GM18861 (cell line): ENCODE results near the gene RHOA.
"Not testable (repeated sequence)": the region's sequence is repeated elsewhere in the genome, so short reads cannot be mapped to it uniquely, and the experiment has no call there.

Source experiments
- ATAC-seq: cut with Tn5 transposase; IDR thresholded peaks from one replicate; pipeline ENCODE4 v1.9.1; 2021; ENCODE audit not compliant: unreplicated experiment

RHOA gene

DNA sequence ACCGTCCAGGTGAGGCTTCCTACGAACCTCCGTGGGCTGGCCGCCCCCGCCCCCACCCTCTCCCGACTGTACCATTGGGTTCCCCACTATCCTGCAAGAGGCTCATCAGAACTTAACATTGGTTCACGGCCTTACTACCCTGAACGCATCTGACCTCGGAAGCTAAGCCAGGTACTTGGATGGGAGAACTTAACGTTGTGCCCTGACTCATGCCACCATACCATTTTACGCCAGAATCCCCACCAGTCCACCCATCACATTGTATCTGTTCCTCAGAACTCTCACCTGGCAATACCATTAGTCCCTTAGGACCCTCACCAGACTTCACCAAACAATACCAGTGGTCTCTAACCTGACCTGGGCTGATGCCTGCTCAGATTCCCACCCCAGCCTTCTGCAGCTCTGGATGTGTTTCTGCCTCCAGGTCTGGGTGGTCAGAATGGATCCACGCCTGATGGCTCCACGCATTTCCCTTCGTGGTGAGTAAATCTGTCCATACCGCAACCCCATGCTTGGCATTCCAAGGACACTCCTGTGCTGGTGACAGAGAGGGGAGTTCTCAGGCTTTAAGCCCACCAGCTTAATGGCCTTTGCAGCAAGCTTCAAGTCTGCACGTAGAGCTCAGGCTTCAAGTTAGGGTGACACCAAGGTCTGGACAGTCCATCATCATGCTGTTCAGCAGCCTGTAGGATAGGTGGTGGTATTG is 1.0 kb upstream of the RHOA start:
- no peak for ATAC-seq

DNA sequence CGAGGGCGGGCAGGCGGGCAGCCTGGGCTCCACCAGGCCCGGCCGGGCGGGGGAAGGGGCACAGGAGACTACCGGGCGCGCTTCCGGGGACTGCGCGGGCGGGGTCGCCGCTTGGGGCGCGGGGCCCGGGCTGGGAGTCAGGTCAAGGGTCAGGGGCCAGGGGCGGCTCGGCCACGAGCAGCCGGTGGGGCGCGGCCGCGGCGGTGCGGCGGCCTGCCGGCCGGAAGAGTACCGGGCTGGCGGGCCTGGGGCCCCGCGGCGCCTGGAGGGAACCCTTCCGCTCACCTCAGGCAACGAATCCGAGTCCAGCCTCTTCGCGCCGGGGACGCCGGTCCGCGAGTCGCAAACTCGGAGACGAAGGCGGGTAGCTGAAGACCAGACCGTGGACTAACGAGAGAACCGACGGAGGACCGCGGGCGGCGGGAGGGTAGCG is 225 bp downstream of the RHOA start:
- peak; percentile 14 for ATAC-seq

DNA sequence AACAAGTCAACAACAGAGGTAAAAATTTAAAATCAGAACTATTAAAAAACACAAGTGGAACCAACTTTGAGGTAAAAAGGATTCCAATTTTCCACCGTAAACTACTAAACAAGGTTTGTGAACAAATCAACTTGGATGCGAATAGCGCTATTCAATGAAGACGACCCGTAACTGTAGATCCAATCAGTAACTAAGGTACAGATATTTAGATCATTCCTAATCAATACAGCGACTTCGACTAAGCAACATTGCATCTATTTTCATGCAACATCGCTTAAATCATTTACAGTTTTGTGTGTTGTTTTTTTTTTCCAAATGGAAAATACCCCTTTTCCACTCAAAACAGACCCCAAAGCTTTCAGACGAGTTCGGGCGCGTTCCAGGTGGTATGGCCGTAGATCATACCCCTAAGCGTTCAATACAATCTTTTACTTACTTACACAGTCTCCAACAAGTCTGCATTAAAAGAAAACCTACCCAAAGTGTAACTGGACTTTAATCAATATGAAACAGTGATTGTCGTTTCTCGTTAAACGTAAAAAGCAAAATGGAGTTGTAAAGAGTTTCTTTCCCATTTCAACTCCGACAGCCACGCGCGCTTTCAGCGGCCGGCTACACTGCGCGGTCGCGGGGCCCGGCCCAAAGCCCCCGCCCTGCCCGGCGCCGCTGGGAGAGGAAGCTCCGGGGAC is 786 bp downstream of the RHOA start:
- no peak for ATAC-seq

DNA sequence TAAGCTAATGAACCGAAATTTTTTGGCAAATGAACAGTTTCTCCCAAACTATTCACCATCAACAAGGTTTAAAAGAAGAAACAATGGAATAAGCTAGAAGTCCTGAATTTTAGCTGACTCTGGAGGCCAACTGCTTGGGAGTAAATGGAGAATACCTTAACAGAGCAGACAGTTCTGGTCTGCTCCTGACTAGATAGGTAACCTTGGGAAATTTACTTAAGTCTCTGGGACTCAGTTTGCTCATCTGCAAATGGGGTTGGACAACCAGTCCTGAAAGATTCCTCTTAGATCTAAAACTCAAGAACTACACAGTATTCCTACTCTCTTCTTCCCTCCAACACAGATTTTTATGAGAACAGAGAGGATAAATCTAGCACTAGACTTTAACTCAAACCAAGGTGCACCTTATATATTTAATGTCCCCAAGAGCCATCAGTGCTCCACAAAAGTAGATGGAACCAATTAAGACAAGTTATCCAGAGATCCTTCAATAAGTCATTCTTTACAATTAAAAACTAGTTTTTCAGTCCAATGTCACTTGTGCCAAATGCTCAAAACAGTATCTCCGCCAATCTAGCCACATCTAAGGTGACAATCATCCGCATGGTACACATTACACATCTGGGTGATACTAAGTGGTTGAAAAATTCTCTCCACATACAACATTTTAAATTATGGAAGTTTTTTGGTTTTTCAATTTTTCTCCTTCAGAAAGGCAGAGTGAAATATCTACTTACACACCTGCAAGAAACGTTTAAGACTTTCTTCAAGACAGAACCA is 1.5 kb downstream of the RHOA start:
- ATAC-seq, result no peak

DNA sequence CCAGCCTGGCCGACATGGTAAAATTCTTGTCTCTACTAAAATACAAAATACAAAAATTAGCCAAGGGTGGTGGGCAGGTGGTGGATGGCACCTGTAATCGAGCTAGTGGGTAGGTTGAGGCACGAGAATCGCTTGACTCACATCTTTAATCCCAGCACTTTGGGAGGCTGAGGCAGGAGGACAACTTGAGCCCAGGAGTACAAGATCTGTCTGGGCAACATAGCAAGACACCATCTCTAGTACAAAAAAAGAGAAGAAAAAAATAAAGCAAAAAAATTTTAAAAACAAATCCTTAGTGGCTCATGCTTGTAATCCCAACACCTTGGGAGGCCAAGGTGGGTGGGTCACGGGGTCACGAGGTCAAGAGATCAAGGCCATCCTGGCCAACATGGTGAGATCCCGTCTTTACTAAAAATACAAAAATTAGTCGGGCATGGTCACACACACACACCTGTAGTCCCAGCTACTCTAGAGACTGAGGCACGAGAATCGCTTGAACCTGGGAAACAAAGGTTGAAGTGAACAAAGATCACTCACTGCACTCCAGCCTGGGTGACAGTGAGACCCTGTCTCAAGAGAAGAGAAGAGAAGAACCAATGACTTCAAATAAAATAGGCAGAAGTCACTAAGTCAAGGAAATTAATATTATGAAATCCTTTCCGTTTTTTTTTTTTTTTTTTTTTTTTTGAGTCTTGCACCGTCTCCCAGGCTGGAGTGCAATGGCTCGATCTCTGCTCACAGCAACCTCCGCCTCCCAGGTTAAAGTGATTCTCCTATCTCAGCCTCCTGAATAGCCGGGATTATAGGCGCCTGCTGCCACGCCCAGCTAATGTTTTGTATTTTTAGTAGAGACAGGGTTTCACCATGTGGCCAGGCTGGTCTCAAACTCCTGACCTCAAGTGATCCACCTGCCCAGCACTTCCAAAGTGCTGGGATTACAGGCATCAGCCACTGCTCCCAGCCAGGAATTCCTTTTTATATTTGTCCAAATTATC is 4.9 kb downstream of the RHOA start:
- ATAC-seq, result no peak

DNA sequence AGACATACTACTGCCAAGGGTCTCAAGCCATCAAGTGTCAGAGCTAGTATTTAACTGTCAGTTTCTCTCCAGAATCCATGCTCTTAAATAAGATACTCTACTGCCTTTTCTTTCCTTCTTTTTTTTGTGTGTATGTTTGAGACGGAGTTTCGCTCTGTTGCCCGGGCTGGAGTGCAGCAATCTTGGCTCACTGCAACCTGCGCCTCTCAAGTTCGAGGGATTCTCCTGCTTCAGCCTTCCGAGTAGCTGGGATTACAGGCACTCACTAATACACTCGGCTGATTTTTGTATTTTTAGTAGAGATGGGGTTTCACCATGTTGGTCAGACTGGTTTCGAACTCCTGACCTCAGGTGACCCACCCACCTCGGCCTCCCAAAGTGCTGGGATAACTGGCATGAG is 6.2 kb downstream of the RHOA start:
- ATAC-seq, result not testable (repeated sequence)

DNA sequence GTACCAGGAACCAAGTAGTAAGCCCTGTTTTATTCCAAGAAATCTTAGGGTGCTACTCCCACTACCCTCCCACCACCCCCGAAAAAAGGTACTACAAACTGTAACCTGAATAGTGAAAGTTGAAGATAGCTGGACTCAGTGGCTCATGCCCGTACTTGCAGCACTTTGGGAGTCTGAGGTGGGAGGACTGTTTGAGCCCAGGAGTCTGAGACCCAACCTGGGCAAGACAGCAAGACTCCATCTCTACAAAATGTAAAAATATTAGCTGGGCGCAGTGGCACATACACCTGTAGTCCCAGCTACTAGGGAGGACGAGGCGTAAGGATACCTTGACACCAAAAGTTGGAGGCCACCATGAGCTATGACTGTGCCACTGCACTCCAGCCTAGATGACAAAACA is 7.9 kb downstream of the RHOA start:
- ATAC-seq, result no peak

DNA sequence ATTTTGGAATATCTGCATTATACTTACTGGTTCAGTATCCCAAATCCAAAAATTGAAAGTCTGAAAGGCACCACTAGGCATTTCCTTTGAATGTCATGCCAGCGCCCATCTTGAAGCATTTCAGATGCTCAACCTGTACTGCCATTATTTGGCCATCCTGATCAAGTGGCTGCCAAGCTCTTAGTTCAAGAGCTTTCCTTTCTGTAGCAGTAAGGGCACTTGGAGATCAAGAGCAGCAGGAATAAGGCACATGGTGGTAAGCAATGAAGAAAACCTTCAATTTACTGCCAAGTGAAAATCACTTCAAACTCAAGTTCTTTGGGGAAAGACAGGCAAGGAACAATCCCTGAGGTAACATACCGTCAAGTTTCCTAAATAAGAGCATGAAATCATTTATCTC is 10.0 kb downstream of the RHOA start:
- ATAC-seq, result no peak

DNA sequence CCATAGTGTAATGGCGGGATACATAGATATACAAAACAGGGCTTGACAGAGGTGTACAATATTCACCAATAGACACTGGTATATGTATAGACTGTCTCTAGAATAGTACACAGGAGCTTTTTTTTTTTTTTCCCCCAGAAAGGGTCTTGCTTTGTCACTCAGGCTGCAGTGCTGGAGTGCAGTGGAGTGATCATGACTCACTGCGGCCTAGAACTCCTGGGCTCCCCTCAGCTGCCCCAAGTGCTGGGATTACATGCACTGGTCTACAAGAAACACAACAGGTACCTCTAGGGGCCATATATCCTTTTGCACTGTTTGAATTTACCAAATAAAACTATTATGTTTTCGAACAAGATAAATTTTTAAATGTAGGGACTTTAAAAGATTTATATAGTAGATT is 12.3 kb downstream of the RHOA start:
- no peak for ATAC-seq

DNA sequence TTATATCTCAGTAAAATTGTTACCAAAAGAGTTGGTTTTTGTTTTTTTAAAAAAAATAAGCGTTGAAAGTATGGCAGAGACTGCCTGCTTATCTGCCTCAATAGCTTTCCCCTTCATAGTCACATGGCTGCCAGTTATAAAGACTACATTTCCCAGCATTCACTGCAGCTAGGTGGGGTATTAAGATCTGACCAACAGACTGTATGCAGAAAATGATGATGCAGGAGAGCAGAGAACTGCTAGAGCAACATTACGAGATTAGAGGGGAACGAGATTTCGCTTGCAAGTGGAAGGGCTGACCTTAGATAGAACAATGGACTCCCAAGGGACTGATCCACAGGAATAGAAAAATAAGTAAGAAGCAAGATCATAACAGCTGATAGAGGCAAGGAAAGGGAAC is 14.3 kb downstream of the RHOA start:
- ATAC-seq, result no peak

DNA sequence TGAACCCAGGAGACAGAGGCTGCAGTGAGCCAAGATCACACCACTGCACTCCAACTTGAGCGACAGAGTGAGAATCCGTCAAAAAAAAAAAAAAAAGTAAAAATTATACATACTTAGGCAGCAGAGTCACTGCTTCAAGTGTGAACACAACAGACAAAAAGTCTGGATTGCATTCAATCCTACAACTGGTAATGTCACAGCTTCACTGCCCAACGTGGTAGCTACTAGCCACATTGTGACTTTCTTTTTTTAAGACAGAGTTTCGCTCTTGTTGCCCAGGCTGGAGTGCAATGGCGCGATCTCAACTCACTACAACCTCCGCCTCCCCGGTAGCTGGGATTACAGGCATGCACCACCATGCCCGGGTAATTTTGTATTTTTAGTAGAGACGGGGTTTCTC is 20.5 kb downstream of the RHOA start:
- not testable (repeated sequence) for ATAC-seq

DNA sequence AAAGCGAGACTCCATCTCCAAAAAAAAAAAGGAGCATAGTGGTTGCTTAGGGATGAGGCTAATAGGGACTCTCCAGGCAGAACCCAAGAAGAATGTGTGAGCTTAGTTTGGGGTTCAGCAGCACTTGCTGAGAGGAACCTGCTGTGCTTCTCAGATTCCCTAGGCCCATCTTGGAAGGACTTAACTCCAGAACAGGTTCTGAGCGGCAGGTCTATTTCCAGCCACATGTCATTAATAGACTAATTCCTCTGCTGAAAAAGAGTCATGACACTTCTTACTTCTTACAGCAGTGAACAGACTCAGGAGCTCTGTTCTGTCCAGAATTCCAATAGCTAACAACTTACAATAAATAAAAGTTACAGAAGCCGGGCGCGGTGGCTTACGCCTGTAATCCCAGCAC is 22.5 kb downstream of the RHOA start:
- no peak for ATAC-seq

DNA sequence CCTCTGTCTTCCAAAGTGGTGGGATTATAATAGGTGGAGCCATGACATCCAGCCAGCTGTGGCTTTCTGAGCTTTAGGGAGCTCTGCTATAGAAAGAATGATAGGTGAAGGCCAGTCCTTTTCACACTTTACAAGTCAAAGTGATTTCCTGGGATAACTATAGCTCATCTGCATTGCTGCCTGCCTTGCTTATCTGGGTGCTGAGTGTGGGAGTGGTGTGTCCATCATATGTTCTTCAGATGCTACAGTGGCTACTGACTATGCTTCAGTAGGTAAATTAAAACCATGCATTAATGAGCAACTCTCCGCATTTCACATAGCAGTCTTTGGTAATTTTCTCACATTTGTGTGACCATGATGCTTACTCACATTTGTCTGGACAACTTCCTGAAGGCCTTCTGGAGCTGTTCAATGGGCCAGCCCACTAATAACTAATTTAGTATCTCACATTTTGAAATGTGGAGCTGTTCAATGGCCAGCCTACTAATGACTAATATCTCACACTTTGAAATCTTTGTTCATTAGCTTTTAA is 23.4 kb downstream of the RHOA start:
- ATAC-seq, result no peak

DNA sequence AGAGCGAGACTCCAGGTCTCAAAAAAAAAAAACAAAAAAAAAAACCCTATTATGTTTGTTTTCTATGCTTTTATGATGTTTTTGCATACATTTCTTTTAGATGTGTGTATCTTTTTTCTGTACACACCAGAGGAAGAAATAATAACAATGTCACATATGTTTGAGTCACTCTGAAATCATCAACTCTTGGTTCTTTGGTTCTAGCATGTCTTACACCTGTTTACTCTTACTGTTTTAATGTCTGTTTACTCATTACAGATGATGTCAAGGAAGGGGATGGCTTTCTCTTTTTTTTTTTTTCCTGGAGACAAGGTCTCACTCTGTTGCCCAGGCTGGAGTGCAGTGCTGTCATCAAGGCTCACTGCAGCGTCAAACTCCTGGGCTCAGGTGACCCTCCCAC is 24.1 kb downstream of the RHOA start:
- no peak for ATAC-seq

DNA sequence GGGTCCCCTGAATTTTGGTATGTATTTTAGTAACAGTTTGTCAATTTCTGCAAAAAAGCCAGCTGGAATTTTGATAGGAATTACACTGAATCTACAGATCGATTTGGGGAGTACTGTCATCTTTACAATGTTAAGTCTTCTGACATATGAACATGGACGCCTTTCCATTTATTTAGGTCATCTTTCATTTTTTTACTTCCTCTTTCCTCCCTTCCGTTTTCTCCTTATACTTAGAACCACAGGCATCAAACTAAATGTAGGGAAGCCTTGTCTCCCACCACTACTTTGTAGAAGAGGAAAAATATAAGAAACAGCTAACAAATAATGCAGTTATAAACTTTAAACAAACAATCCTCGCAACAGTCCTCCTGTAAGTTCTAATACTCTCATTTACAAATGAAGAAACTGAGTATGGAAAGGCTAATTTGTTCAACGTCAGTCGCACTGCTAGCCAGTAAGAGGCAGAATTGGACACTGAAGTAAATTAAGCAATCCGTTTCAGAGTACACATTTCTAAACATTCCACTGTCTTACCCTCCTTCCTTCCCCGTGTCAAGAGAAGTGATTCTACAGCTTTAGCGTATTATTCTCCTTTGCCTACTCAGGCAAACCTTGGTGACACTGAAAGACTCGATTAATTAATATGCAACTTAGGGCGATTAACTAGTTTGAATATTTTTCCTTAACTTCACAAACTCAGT is 25.6 kb downstream of the RHOA start:
- ATAC-seq, result no peak

DNA sequence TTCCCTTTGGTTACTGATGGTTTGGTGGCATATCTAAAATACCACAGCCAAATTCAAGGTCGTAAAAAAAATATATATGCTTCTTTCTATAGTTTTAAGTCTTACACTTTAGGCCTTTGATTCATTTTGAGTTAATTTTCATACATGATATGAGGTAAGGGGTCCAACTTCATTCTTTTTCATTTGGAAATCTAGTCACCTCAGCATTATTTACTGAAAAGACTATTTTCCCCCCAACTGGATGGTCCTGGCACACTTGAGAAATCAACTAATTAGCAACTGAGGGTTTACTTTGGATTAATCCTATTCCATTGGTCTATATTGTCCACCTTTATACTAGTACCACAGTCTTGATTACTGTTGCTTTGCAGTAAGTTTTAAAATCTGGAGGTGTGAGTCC is 26.2 kb downstream of the RHOA start:
- no peak for ATAC-seq

DNA sequence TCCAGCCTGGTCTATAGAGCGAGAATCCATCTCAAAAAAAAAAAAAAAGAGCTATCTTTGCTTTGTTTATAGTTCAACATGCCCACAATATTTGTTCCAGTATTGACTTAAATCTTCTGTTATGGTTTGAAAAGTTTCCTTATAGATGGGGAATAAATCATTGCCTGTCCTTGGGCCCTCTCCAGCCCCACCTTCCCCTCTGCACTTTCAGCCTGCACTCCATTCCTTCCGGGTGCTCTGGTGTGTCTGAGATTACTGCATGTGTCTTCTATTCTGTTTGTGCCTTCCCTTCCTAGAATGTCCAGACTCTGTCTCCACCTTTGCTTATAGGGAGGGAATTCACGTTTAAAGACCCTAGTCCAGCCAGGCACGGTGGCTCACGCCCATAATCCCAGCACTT is 28.4 kb downstream of the RHOA start:
- ATAC-seq, result no peak

DNA sequence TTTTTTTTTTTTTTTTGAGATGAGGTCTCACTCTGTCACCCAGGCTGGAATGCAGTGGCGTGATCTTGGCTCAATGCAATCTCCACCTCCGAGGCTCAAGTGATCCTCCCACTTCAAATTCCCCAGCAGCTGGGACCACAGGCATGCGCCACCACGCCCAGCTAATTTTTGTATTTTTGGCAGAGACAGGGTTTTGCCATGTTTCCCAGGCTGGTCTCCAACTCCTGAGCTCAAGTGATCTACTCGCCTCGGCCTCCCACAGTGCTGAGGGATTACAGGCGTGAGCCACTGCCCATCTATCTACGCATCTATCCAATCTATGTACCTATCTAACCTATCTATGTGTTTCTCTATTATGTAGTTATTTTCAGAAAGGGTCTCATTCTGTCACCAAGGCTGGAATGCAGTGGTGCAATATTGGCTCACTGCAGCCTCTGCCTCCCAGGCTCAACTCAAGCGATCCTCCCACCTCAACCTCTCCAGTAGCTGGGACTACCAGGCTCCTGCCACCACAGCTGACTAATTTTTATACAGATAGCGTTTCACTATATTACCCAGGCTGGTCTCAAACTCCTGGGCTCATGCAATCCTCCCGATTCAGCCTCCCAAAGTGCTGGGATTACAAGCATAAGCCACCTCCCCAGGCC is 33.4 kb downstream of the RHOA start:
- no peak for ATAC-seq

DNA sequence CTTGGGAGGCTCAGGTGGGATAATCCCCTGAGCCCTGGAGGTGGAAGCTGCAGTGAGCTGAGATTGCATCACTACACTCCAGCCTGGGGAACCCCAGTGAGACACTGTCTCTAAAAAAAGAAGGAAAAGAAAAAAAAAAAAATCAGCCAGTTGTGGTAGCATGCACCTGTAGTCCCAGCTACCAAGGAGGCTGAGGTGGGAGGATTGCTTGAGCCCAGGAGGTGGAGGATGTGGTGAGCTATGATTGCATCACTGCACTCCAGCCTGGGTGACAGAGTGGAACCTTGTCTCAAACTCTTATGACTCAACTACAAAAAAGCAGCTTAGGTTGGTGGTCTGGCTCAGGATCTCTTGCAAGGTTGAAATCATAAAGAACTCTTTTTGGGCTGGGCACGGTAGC is 34.3 kb downstream of the RHOA start:
- no peak for ATAC-seq

DNA sequence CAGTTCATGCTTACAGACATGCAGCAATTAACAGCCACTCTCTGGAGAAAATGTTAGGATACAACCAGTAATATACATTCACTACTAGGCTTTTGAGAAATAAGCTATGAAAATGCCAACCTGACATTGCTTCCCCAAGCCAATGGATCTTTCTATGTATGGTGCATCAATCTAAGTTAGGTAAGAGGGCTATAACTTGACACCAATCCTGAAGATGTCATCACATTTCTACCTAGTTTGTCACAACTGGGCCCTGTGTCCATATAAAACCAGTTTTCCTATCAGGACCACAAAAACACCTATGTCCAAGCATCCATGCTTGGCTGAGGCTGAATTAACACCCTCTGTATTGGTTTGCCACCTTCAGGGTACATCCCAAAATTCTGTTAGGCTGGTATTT is 39.8 kb downstream of the RHOA start:
- no peak for ATAC-seq
